Measurements from ENCODE around the gene CRTC1. TPM values are rescaled to one million over a fixed set of nuclear protein-coding genes. Genes with fewer than 3 reads are reported as not detected.

The CRTC1 gene
- total RNA-seq, 1 experiment from 2014 or later, result 18.1 TPM

DNA sequence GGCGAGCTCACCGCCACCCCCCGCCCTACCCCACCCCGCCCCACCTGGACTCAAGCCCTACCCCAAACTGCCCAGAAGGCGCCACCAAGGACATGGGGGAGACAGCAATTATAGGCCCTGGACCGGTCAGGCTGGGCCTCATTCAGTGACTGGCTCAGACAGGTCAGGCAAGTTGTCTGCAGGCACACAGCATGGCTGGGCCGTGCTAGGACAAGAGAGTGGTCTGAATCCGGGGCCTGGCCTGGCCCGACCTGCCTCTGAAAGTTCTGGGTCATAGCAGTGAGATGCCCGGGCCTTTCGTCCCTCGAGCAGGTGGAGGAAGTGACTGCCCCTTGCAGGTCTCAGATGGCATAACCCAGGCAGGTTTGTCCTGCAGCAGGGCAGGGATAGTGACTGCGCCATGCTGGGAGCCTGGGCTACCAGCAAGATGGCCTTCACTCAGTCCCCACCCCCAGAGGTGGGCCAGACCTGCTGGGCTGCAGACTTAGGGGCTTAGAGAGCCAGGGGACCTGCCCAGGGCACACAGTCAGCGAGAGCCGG lies 86.6 kb downstream of the CRTC1 start:
- Histone ChIP-seq H3K27ac (ENCODE audit: low read depth, low read length, poor library complexity, severe bottlenecking) (no peak overlapping the region), H3K36me3 (ENCODE audit: insufficient read depth, low read length, poor library complexity, severe bottlenecking) (no peaks in the 10 kb centered on the region), H3K4me3 (ENCODE audit: low read depth, low read length, poor library complexity, severe bottlenecking) (no peak overlapping the region), H3K4me1 (ENCODE audit: insufficient read depth, low read length, poor library complexity, severe bottlenecking) (no peaks in the 10 kb centered on the region), H3K9me3 (ENCODE audit: low read depth, low read length, poor library complexity, severe bottlenecking) (no peaks in the 10 kb centered on the region), H3K27me3 (replicated peaks; ENCODE audit: insufficient read depth, low read depth, low read length, poor library complexity) (no peaks in the 10 kb centered on the region)
- no TSS peak for BruUV-seq (replicated peaks)
- TF ChIP-seq EZH2 (IDR thresholded peaks at IDR 0.05; ENCODE audit: borderline replicate concordance, low read depth, low read length, poor library complexity, severe bottlenecking), result no peak
- TF ChIP-seq, protein P1, sequence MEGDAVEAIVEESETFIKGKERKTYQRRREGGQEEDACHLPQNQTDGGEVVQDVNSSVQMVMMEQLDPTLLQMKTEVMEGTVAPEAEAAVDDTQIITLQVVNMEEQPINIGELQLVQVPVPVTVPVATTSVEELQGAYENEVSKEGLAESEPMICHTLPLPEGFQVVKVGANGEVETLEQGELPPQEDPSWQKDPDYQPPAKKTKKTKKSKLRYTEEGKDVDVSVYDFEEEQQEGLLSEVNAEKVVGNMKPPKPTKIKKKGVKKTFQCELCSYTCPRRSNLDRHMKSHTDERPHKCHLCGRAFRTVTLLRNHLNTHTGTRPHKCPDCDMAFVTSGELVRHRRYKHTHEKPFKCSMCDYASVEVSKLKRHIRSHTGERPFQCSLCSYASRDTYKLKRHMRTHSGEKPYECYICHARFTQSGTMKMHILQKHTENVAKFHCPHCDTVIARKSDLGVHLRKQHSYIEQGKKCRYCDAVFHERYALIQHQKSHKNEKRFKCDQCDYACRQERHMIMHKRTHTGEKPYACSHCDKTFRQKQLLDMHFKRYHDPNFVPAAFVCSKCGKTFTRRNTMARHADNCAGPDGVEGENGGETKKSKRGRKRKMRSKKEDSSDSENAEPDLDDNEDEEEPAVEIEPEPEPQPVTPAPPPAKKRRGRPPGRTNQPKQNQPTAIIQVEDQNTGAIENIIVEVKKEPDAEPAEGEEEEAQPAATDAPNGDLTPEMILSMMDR (conservative IDR thresholded peaks at IDR 0.05; ENCODE audit: low read depth, low read length), result no peak
- ChIA-PET POLR2A (ENCODE audit: low non-redundant PET) (no interaction called here), CTCF (interaction anchor here (0.6 kb wide), 1 partner anchor 98 kb away, joined by 18 read pairs; no protein-coding TSS in a partner anchor)
- intact Hi-C loops (cut with micrococcal nuclease; ENCODE audit: unreplicated experiment), result loop anchor here (5.0 kb wide), 1 partner anchor 77 kb away; no protein-coding TSS in a partner anchor
- no peak for DNase-seq (ENCODE audit: low spot score)

DNA sequence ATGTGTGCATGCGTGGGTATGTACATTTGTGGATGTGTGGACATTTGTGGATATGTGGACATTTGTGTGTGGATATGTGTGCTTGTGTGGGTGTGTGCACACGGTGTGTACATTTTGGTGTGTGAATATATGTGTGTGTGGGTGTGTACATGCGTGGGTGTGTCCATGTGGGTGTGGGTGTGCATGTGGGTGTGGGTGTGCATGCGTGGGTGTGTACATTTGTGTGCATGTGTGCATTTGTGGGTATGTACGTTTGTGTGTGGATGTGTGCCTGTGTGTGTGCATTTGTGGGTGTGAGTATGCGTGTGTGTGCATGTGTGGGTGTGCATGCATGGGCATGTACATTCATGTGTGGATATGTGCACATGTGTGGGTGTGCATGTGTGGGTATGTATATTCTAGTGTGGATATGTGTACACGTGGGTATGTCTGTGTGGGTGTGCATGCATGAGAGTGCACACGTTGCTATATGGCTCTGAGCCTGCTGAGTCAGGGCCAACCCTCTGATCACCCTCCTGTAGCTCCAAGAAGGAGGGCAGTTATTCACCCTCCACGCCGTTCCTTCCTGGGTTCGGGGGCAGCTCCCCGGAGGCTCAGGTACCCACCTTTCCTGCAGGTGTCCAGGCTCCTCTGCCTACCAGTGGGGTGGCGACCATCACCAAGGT lies 87.3 kb downstream of the CRTC1 start:
- no peak overlapping the region for H3K4me3 ChIP-seq (ENCODE audit: low read depth, low read length, poor library complexity, severe bottlenecking)
- H3K9me3 ChIP-seq (ENCODE audit: low read depth, low read length, poor library complexity, severe bottlenecking), result no peaks in the 10 kb centered on the region
- CTCF ChIA-PET, result no interaction called here
- no peak for TF ChIP-seq EZH2 (IDR thresholded peaks at IDR 0.05; ENCODE audit: borderline replicate concordance, low read depth, low read length, poor library complexity, severe bottlenecking)
- TF ChIP-seq, protein P1 (conservative IDR thresholded peaks at IDR 0.05; ENCODE audit: low read depth, low read length), result no peak
- POLR2A ChIA-PET (ENCODE audit: low non-redundant PET), result no interaction called here
- H3K27ac ChIP-seq (ENCODE audit: low read depth, low read length, poor library complexity, severe bottlenecking), result no peak overlapping the region
- no peaks in the 10 kb centered on the region for H3K4me1 ChIP-seq (ENCODE audit: insufficient read depth, low read length, poor library complexity, severe bottlenecking)
- H3K27me3 ChIP-seq (replicated peaks; ENCODE audit: insufficient read depth, low read depth, low read length, poor library complexity), result no peaks in the 10 kb centered on the region
- DNase-seq (ENCODE audit: low spot score), result no peak
- no peaks in the 10 kb centered on the region for H3K36me3 ChIP-seq (ENCODE audit: insufficient read depth, low read length, poor library complexity, severe bottlenecking)
- BruUV-seq (replicated peaks), result no TSS peak
- intact Hi-C loops (cut with micrococcal nuclease; ENCODE audit: unreplicated experiment), result loop anchor here (5.0 kb wide), 1 partner anchor 77 kb away; no protein-coding TSS in a partner anchor

GRCh38 chr19:18771328-18772242 lies 88.1 kb downstream of the CRTC1 start:
- peak; percentile 54 for DNase-seq (ENCODE audit: low spot score)
- Histone ChIP-seq H3K9me3 (ENCODE audit: low read depth, low read length, poor library complexity, severe bottlenecking) (no peaks in the 10 kb centered on the region), H3K36me3 (ENCODE audit: insufficient read depth, low read length, poor library complexity, severe bottlenecking) (no peaks in the 10 kb centered on the region), H3K27ac (ENCODE audit: low read depth, low read length, poor library complexity, severe bottlenecking) (no peak overlapping the region), H3K4me3 (ENCODE audit: low read depth, low read length, poor library complexity, severe bottlenecking) (no peak overlapping the region), H3K27me3 (replicated peaks; ENCODE audit: insufficient read depth, low read depth, low read length, poor library complexity) (no peaks in the 10 kb centered on the region), H3K4me1 (ENCODE audit: insufficient read depth, low read length, poor library complexity, severe bottlenecking) (no peaks in the 10 kb centered on the region)
- intact Hi-C loops (cut with micrococcal nuclease; ENCODE audit: unreplicated experiment), result loop anchor here (5.0 kb wide), 1 partner anchor 76 kb away; no protein-coding TSS in a partner anchor
- TF ChIP-seq, protein P1 (conservative IDR thresholded peaks at IDR 0.05; ENCODE audit: low read depth, low read length), result peak; percentile 65
- no peak for TF ChIP-seq EZH2 (IDR thresholded peaks at IDR 0.05; ENCODE audit: borderline replicate concordance, low read depth, low read length, poor library complexity, severe bottlenecking)
- POLR2A ChIA-PET (ENCODE audit: low non-redundant PET), result no interaction called here
- CTCF ChIA-PET, result no interaction called here
- no TSS peak for BruUV-seq (replicated peaks)
